ENCODE data around the gene ERBIN.

DNA sequence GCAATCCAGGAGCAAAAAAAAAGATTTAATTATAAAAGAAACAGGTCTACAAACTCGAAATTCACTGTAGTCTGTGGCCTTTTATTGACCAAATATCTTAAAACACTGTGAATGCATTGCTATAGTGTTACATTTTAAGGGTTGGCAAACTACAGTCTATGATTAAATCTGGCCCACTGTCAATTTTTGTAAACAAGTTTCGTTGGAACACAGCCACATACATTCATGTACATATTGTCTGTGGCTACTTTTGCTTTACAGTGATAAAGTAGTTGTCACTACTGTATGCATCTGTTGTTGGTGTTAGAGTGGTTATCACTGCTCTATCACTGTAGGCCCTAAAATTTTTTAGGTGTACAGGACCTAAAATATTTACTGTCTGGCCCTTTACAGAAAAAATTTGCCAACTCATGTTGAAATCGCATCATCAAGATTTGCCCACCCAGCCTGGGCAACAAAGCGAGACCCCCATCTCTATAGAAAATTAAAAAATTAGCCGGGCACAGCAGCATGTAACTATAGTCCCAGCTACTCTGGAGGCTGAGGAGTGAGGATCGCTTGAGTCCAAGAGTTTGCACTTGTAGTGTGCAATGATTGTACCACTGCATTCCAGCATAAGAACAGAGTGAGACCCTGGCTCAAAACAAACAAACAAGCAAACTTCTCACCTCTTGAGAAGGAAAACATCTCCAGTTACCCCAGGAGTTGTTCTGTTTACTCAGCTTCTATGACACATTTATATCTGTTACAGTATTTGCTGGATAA is 89.0 kb downstream of the ERBIN start:
- TF ChIP-seq POLR2AphosphoS5 (IDR thresholded peaks at IDR 0.05): no peak
- TF ChIP-seq POLR2A (IDR thresholded peaks at IDR 0.05): no peak
- TF ChIP-seq, protein P1, sequence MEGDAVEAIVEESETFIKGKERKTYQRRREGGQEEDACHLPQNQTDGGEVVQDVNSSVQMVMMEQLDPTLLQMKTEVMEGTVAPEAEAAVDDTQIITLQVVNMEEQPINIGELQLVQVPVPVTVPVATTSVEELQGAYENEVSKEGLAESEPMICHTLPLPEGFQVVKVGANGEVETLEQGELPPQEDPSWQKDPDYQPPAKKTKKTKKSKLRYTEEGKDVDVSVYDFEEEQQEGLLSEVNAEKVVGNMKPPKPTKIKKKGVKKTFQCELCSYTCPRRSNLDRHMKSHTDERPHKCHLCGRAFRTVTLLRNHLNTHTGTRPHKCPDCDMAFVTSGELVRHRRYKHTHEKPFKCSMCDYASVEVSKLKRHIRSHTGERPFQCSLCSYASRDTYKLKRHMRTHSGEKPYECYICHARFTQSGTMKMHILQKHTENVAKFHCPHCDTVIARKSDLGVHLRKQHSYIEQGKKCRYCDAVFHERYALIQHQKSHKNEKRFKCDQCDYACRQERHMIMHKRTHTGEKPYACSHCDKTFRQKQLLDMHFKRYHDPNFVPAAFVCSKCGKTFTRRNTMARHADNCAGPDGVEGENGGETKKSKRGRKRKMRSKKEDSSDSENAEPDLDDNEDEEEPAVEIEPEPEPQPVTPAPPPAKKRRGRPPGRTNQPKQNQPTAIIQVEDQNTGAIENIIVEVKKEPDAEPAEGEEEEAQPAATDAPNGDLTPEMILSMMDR (IDR thresholded peaks at IDR 0.05): no peak
- TF ChIP-seq EP300 (IDR thresholded peaks at IDR 0.05): no peak
